GM12878 (cell line): ENCODE results near the gene CKB. TPM values are rescaled to one million over a fixed set of nuclear protein-coding genes. Genes with fewer than 3 reads are reported as not detected.

Experiments used
- ATAC-seq: fragments of 200-7000 bp; cut with Tn5 transposase; 3 replicates; pipeline ENCODE4 v1.9.1; 2020; ENCODE audit warnings: mild to moderate bottlenecking, moderate library complexity
- BruUV-seq: library from RNA; stranded (reverse); fragments of 400-500 nt; replicated peaks from 2 replicates; lab custom pipeline; 2021; lab: Mats Ljungman, UMichigan
- CTCF ChIA-PET: fragments of 300-600 bp; sonication (Branson Sonifier 250); formaldehyde crosslinking; extraction: SDS; loops from one replicate; lab custom pipeline; 2021; ENCODE audit warnings: inconsistent platforms; lab: Yijun Ruan, JAX
- POLR2A ChIA-PET: fragments of 350-600 bp; formaldehyde crosslinking; extraction: SDS; loops from one replicate; lab custom pipeline; 2021; ENCODE audit warnings: inconsistent platforms; lab: Charles Lee
- RAD21 ChIA-PET: fragments of 300-600 bp; sonication (Branson Sonifier 250); formaldehyde crosslinking; loops from one replicate; lab custom pipeline; 2023; ENCODE audit warnings: antibody characterized with exemption; ENCODE audit not compliant: unreplicated experiment; lab: Charles Lee
- SMC1A ChIA-PET: fragments of 300-600 bp; sonication (Branson Sonifier 250); formaldehyde crosslinking; loops from one replicate; lab custom pipeline; 2023; ENCODE audit not compliant: unreplicated experiment, uncharacterized antibody; lab: Charles Lee
- DNase-seq: peaks from one replicate; pipeline ENCODE4 v3.0.0-alpha.2; 2011; ENCODE audit warnings: low read depth, low spot score
- FAIRE-seq: peaks from 3 replicates; lab custom pipeline; 2011; peaks lifted over from hg19 to GRCh38; lab: Jason Lieb, UNC
- H2AFZ ChIP-seq: 2 replicates; pipeline ENCODE4 v1.6.0; 2011; ENCODE audit warnings: low read depth, low read length, control low read depth; ENCODE audit not compliant: control insufficient read depth
- H3K27ac ChIP-seq: 2 replicates; pipeline ENCODE4 v1.5.1; 2011; ENCODE audit warnings: control low read depth; ENCODE audit not compliant: control insufficient read depth, insufficient read depth
- H3K27me3 ChIP-seq, 2 experiments: replicated peaks in 1 of 2; 2 replicates each; pipeline versions ENCODE4 v1.6.0 to v1.6.1; 2011; ENCODE audit warnings: low read length in 1 of 2; ENCODE audit not compliant: control insufficient read depth in 2 of 2, insufficient read depth in 2 of 2
- H3K36me3 ChIP-seq, 2 experiments: 2 replicates each; pipeline ENCODE4 v1.5.1; 2011; ENCODE audit warnings: low read length in 1 of 2; ENCODE audit not compliant: control insufficient read depth in 2 of 2, insufficient read depth in 2 of 2
- H3K4me1 ChIP-seq: 2 replicates; pipeline ENCODE4 v1.6.1; 2011; ENCODE audit warnings: mild to moderate bottlenecking, low read length, moderate library complexity, mixed read lengths; ENCODE audit not compliant: control insufficient read depth, insufficient read depth
- H3K4me2 ChIP-seq: 2 replicates; pipeline ENCODE4 v1.6.0; 2011; ENCODE audit warnings: control low read depth; ENCODE audit not compliant: control insufficient read depth, insufficient read depth
- H3K4me3 ChIP-seq: fragments of 200-600 bp; sonication (generic); 2 replicates; pipeline ENCODE4 v1.5.1; 2016
- H3K79me2 ChIP-seq: 2 replicates; pipeline ENCODE4 v1.6.0; 2011; ENCODE audit warnings: low read length; ENCODE audit not compliant: control insufficient read depth, insufficient read depth
- H3K9ac ChIP-seq: 2 replicates; pipeline ENCODE4 v1.8.0; 2011; ENCODE audit warnings: low read length, control low read depth, mixed read lengths; ENCODE audit not compliant: control insufficient read depth, insufficient read depth
- H3K9me3 ChIP-seq: replicated peaks from 3 replicates; pipeline ENCODE4 v1.5.1; 2011; ENCODE audit warnings: mild to moderate bottlenecking, low read length; ENCODE audit not compliant: control insufficient read depth, insufficient read depth
- H4K20me1 ChIP-seq: 2 replicates; pipeline ENCODE4 v1.6.0; 2011; ENCODE audit not compliant: control insufficient read depth, insufficient read depth
- BCLAF1 ChIP-seq: fragments of 450-650 bp; IDR thresholded peaks from 2 replicates; pipeline ENCODE4 v1.6.1; 2017; ENCODE audit warnings: antibody characterized with exemption, mild to moderate bottlenecking, moderate library complexity
- BHLHE40 ChIP-seq, 2 experiments: fragments of 450-650 bp in 1 of 2; IDR thresholded peaks; 2 replicates each; pipeline ENCODE4 v1.6.1; 2011 to 2017; ENCODE audit warnings: low read depth in 2 of 2, borderline replicate concordance in 1 of 2, improper control_type of control experiment in 1 of 2, low read length in 1 of 2, mild to moderate bottlenecking in 1 of 2
- CBFB ChIP-seq: IDR thresholded peaks from 2 replicates; pipeline ENCODE4 v1.6.1; 2016; ENCODE audit warnings: antibody characterized with exemption, low read depth
- CEBPB ChIP-seq, 2 experiments: fragments of 150-350 bp in 1 of 2; IDR thresholded peaks; 2 replicates each; pipeline ENCODE4 v1.6.1; 2012 to 2014; ENCODE audit warnings: low read depth in 2 of 2, low read length in 2 of 2, borderline replicate concordance in 1 of 2, inconsistent platforms in 1 of 2
- DPF2 ChIP-seq: fragments of 450-650 bp; IDR thresholded peaks from 2 replicates; pipeline ENCODE4 v1.6.1; 2017; ENCODE audit warnings: mild to moderate bottlenecking
- FOS ChIP-seq: IDR thresholded peaks from 3 replicates; pipeline ENCODE4 v1.6.1; 2011; ENCODE audit warnings: borderline replicate concordance; ENCODE audit not compliant: insufficient read length; ENCODE audit errors: extremely low read depth
- GATAD2B ChIP-seq: fragments of 450-650 bp; conservative IDR thresholded peaks from 2 replicates; pipeline ENCODE4 v1.6.1; 2017; ENCODE audit warnings: low read depth, mild to moderate bottlenecking, moderate library complexity
- HDAC6 ChIP-seq: fragments of 200-600 bp; sonication (generic); IDR thresholded peaks from one replicate; pipeline ENCODE4 v1.8.0; 2017; ENCODE audit warnings: antibody characterized with exemption; ENCODE audit not compliant: unreplicated experiment
- HDGF ChIP-seq: fragments of 450-650 bp; IDR thresholded peaks from 2 replicates; pipeline ENCODE4 v1.6.1; 2016; ENCODE audit warnings: antibody characterized with exemption
- LARP7 ChIP-seq: fragments of 450-650 bp; IDR thresholded peaks from 2 replicates; pipeline ENCODE4 v1.6.1; 2017; ENCODE audit warnings: mild to moderate bottlenecking
- RAD21 ChIP-seq: IDR thresholded peaks from 2 replicates; pipeline ENCODE4 v1.6.1; 2011; ENCODE audit warnings: mild to moderate bottlenecking, low read depth, low read length, moderate library complexity; ENCODE audit not compliant: insufficient read depth
- RELA ChIP-seq: fragments of 450-650 bp; IDR thresholded peaks from 2 replicates; pipeline ENCODE4 v1.8.0; 2014; ENCODE audit warnings: borderline replicate concordance; ENCODE audit not compliant: partially characterized antibody
- TAF1 ChIP-seq: IDR thresholded peaks from 2 replicates; pipeline ENCODE4 v1.6.1; 2011; ENCODE audit warnings: mild to moderate bottlenecking, low read depth, low read length, borderline replicate concordance
- TCF12 ChIP-seq: IDR thresholded peaks from 2 replicates; pipeline ENCODE4 v1.6.1; 2011; ENCODE audit warnings: low read depth, mild to moderate bottlenecking, low read length
- TCF3 ChIP-seq: IDR thresholded peaks from 2 replicates; pipeline ENCODE4 v1.6.1; 2012; ENCODE audit warnings: low read depth, mild to moderate bottlenecking, low read length, borderline replicate concordance; ENCODE audit not compliant: insufficient read depth
- ZNF217 ChIP-seq: fragments of 450-650 bp; IDR thresholded peaks from 2 replicates; pipeline ENCODE4 v1.6.1; 2017; ENCODE audit warnings: antibody characterized with exemption, mild to moderate bottlenecking
- ZSCAN29 ChIP-seq: fragments of 450-650 bp; IDR thresholded peaks from 2 replicates; pipeline ENCODE4 v1.6.1; 2017; ENCODE audit warnings: mild to moderate bottlenecking, moderate library complexity
- WGBS: methylation state at CpG from one replicate; pipeline ENCODE4 v1.1.6; 2016; ENCODE audit warnings: low lambda C conversion rate; ENCODE audit not compliant: insufficient replicate concordance, insufficient coverage; ENCODE audit errors: missing lambda C conversion rate; 5-methylcytosine and 5-hydroxymethylcytosine counted together
- in situ Hi-C: fragments of 300-500 bp; cut with MboI; formaldehyde crosslinking; loops from 9 replicates; pipeline ENCODE4 v1.14.3; 2018; ENCODE audit warnings: mixed read lengths
- intact Hi-C: fragments of 100-400 bp; cut with micrococcal nuclease; formaldehyde crosslinking; loops from one replicate; pipeline ENCODE4 v1.14.2; 2022; ENCODE audit not compliant: unreplicated experiment
- polyA plus RNA-seq, 11 experiments: library from polyadenylated mRNA; depleted of rRNA in 4 of 11; unstranded in 6 of 11; stranded (reverse) in 5 of 11; fragments of >200 nt; fragmentation: Nextera tagmentation in 4 of 11; fragmentation: Illumina TruSeq in 1 of 11; extraction: Ambion mirVana in 4 of 11; extraction: Trizol in 1 of 11; gene quantifications; 1 replicate in 1 of 11; 2 replicates in 10 of 11; pipeline versions ENCODE4 v1.2.1 to v1.2.3, GENCODE V29; 2011 to 2016; ENCODE audit warnings: inconsistent platforms in 2 of 11, missing spikeins in 2 of 11, low read depth in 1 of 11
- total RNA-seq, 4 experiments: library from RNA; depleted of rRNA in 3 of 4; stranded (reverse); fragments of >200 nt in 3 of 4; fragmentation: Illumina TruSeq in 1 of 4; extraction: Trizol in 1 of 4; gene quantifications; 2 replicates each; pipeline versions ENCODE4 v1.2.1 to v1.2.3, GENCODE V29; 2013 to 2021
- TF ChIP-seq, protein P1 (sequence below): fragments of 450-650 bp; IDR thresholded peaks from 2 replicates; pipeline ENCODE4 v1.6.1; 2017; ENCODE audit warnings: mild to moderate bottlenecking

CKB gene
- total and polyA plus RNA-seq, 10 of the 15 experiments (the other 5 are each of a cell fraction or from before 2014, with no cell fraction given), result 0.40 to 6.1 (median 2.3) TPM

- RAD21 ChIA-PET, result interaction anchor here (0.5 to 2.5 kb wide), 7 partner anchors 19 to 120 kb away, joined by 3 to 25 read pairs (median 4); no protein-coding TSS in a partner anchor
- CTCF ChIA-PET, result interaction anchor here (0.6 to 5.7 kb wide), 8 partner anchors 11 to 47 kb away, joined by 3 to 53 read pairs (median 3); no protein-coding TSS in a partner anchor
- Histone ChIP-seq H2AFZ (no peak overlapping the region), H3K27me3 (no peaks in the 10 kb centered on the region), H3K79me2 (no peaks in the 10 kb centered on the region), H3K9ac (no peak overlapping the region), H3K36me3 (no peaks in the 10 kb centered on the region), H3K27ac (no peak overlapping the region), H3K4me1 (no peaks in the 10 kb centered on the region), H3K9me3 (no peaks in the 10 kb centered on the region), H3K4me3 (no peak overlapping the region), H3K4me2 (no peak overlapping the region), H4K20me1 (no peaks in the 10 kb centered on the region)
- intact Hi-C loops, result loop anchor here (1.0 kb wide), 2 partner anchors 29 to 47 kb away; no protein-coding TSS in a partner anchor
- in situ Hi-C loops, result no loop called here
- 15% methylated on average over 20 of the region's 21 CpGs for WGBS
- FAIRE-seq, result peak; percentile 44
- no TSS peak for BruUV-seq
- POLR2A ChIA-PET, result no interaction called here
- ATAC-seq, result peak; percentile 93
- DNase-seq, result no peak
- SMC1A ChIA-PET, result interaction anchor here (1.2 to 1.5 kb wide), 2 partner anchors 19 to 28 kb away, joined by 3 to 13 read pairs; no protein-coding TSS in a partner anchor
- TF ChIP-seq HDAC6 (no peak), FOS (no peak), DPF2 (0 out of 2 replicates have a peak, but pooled peaks have one; percentile 33), ZSCAN29 (no peak), ZNF217 (no peak), GATAD2B (0 out of 2 replicates have a peak, but pooled peaks have one; percentile 37), CEBPB (IDR thresholded peaks at IDR 0.05; ENCODE audit: borderline replicate concordance in 1 of 2, low read depth in 2 of 2, low read length in 2 of 2) (no peak), TCF12 (peak; percentile 68; the same call in 1 of the 2 replicates), CBFB (no peak), BCLAF1 (no peak), TCF3 (peak; percentile 71; the same call in 1 of the 2 replicates), BHLHE40 (IDR thresholded peaks at IDR 0.05; ENCODE audit: borderline replicate concordance in 1 of 2, low read depth in 2 of 2, low read length in 1 of 2) (peak; percentile 28 to 66; a peak in 2 of 4 replicates), RAD21 (peak; percentile 93), HDGF (peak; percentile 21; the same call in 1 of the 2 replicates), RELA (peak; percentile 68), LARP7 (peak; percentile 42; the same call in 1 of the 2 replicates), TAF1 (no peak)
- TF ChIP-seq, protein P1, sequence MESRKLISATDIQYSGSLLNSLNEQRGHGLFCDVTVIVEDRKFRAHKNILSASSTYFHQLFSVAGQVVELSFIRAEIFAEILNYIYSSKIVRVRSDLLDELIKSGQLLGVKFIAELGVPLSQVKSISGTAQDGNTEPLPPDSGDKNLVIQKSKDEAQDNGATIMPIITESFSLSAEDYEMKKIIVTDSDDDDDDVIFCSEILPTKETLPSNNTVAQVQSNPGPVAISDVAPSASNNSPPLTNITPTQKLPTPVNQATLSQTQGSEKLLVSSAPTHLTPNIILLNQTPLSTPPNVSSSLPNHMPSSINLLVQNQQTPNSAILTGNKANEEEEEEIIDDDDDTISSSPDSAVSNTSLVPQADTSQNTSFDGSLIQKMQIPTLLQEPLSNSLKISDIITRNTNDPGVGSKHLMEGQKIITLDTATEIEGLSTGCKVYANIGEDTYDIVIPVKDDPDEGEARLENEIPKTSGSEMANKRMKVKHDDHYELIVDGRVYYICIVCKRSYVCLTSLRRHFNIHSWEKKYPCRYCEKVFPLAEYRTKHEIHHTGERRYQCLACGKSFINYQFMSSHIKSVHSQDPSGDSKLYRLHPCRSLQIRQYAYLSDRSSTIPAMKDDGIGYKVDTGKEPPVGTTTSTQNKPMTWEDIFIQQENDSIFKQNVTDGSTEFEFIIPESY, result no peak
Measured at GRCh38 chr14:103546652-103547454, 24.2 kb upstream of the CKB start.
